Uterus (tissue), 2 donors: ENCODE measurements around the gene UST.

Experiments
- CTCF ChIP-seq, 4 experiments: fragments of 200-600 bp in 2 of 4; fragments of 450-650 bp in 2 of 4; sonication (generic) in 2 of 4; IDR thresholded peaks; one replicate each; pipeline ENCODE4 v1.5.1; 2016 to 2019; ENCODE audit warnings: antibody characterized with exemption in 4 of 4, mild to moderate bottlenecking in 2 of 4, moderate library complexity in 1 of 4
- POLR2A ChIP-seq, 2 donors: fragments of 450-650 bp; IDR thresholded peaks; one replicate each; pipeline ENCODE4 v1.6.1; 2016; ENCODE audit warnings: antibody characterized with exemption in 2 of 2, mild to moderate bottlenecking in 1 of 2, moderate library complexity in 1 of 2

- no peak for TF ChIP-seq CTCF (IDR thresholded peaks at IDR 0.05)
- no peak for TF ChIP-seq POLR2A (IDR thresholded peaks at IDR 0.05)
These were observed 64.6 kb downstream of the UST start for GRCh38 chr6:148811459-148811858.
